ENCODE data around the gene TCP1.
A peak's percentile ranks its signal among the peaks of the same experiment; 100 is the strongest.
"Not testable (repeated sequence)": the region's sequence is repeated elsewhere in the genome, so short reads cannot be mapped to it uniquely, and the experiment has no call there.

Gene TCP1

GRCh38 chr6:159816775-159817174, 27.4 kb upstream of the TCP1 start:
- DNase-seq, result not testable (repeated sequence)

- DNase-seq, result no peak
These were observed 26.0 kb upstream of the TCP1 start for GRCh38 chr6:159815410-159815809.

GRCh38 chr6:159813781-159814180, 24.4 kb upstream of the TCP1 start:
- DNase-seq, result no peak

GRCh38 chr6:159809149-159809548, 19.7 kb upstream of the TCP1 start:
- DNase-seq, result no peak

GRCh38 chr6:159808647-159809046, 19.2 kb upstream of the TCP1 start:
- no peak for DNase-seq

GRCh38 chr6:159807150-159807858, 17.9 kb upstream of the TCP1 start:
- DNase-seq, result no peak

- DNase-seq, result no peak
These were observed 16.6 kb upstream of the TCP1 start for GRCh38 chr6:159806021-159806458.

GRCh38 chr6:159805440-159806020, 16.1 kb upstream of the TCP1 start:
- DNase-seq, result no peak

GRCh38 chr6:159804504-159804903, 15.1 kb upstream of the TCP1 start:
- no peak for DNase-seq

- no peak for DNase-seq
These were observed 12.5 kb upstream of the TCP1 start for GRCh38 chr6:159801935-159802334.

- no peak for DNase-seq
These were observed 10.9 kb upstream of the TCP1 start, which contains the start of gene PNLDC1 for GRCh38 chr6:159800141-159800865. TSS of gene PNLDC1 (plus strand) at chr6:159800276. CDS start at chr6:159800308, 32 bp downstream.

GRCh38 chr6:159797554-159797953, 8.2 kb upstream of the TCP1 start:
- no peak for DNase-seq

GRCh38 chr6:159794976-159795375, 5.6 kb upstream of the TCP1 start:
- not testable (repeated sequence) for DNase-seq

- DNase-seq, result peak in 4 of 6 experiments; percentile 22 to 44 (median 27)
These were observed 1.7 kb upstream of the TCP1 start for GRCh38 chr6:159790956-159791598.

GRCh38 chr6:159790149-159790955, 950 bp upstream of the TCP1 start, which contains the start of gene MRPL18:
TSS of gene MRPL18 (plus strand) at chr6:159790467. CDS start at chr6:159790588, 121 bp downstream.
- DNase-seq, result peak; percentile 73 to 88 (median 84)

- peak; percentile 20 to 37 (median 28) for DNase-seq
These were observed 537 bp downstream of the TCP1 start for GRCh38 chr6:159788753-159789376.

GRCh38 chr6:159788276-159788675, 1.1 kb downstream of the TCP1 start:
- DNase-seq, result peak in 2 of 6 experiments; percentile 3 to 13

- no peak for DNase-seq
These were observed 10.8 kb downstream of the TCP1 start for GRCh38 chr6:159778542-159779103.

- no peak for DNase-seq
These were observed 11.3 kb downstream of the TCP1 start for GRCh38 chr6:159778131-159778530.

- no peak for DNase-seq
These were observed 12.0 kb downstream of the TCP1 start for GRCh38 chr6:159777240-159777904.

GRCh38 chr6:159772196-159772595, 17.2 kb downstream of the TCP1 start:
- DNase-seq, result no peak

Data from stimulated activated naive CD4-positive, alpha-beta T cell (primary cell).